ENCODE data around the gene INTU.

Gene INTU

GRCh38 chr4:127606823-127607222, 25.9 kb upstream of the INTU start:
- no peak for TF ChIP-seq CTCF (IDR thresholded peaks at IDR 0.05; ENCODE audit: low read depth, low read length, missing control alignments)
- DNase-seq (ENCODE audit: low read depth), result no peak
- no peak overlapping the region for H3K4me3 ChIP-seq (ENCODE audit: low read depth, low read length)
- in situ Hi-C loops (cut with HindIII; ENCODE audit: low sequenced_read_pairs), result no loop called here

GRCh38 chr4:127609484-127609883, 23.3 kb upstream of the INTU start:
- no peak for TF ChIP-seq CTCF (IDR thresholded peaks at IDR 0.05; ENCODE audit: low read depth, low read length, missing control alignments)
- DNase-seq (ENCODE audit: low read depth), result no peak
- in situ Hi-C loops (cut with HindIII; ENCODE audit: low sequenced_read_pairs), result no loop called here
- H3K4me3 ChIP-seq (ENCODE audit: low read depth, low read length), result no peak overlapping the region

- in situ Hi-C loops (cut with HindIII; ENCODE audit: low sequenced_read_pairs), result no loop called here
- H3K4me3 ChIP-seq (ENCODE audit: low read depth, low read length), result no peak overlapping the region
- no peak for TF ChIP-seq CTCF (IDR thresholded peaks at IDR 0.05; ENCODE audit: low read depth, low read length, missing control alignments)
- no peak for DNase-seq (ENCODE audit: low read depth)
Measured at GRCh38 chr4:127610488-127610887, 22.3 kb upstream of the INTU start.

- H3K4me3 ChIP-seq (ENCODE audit: low read depth, low read length), result no peak overlapping the region
- in situ Hi-C loops (cut with HindIII; ENCODE audit: low sequenced_read_pairs), result no loop called here
- no peak for DNase-seq (ENCODE audit: low read depth)
- TF ChIP-seq CTCF (IDR thresholded peaks at IDR 0.05; ENCODE audit: low read depth, low read length, missing control alignments), result no peak
Measured at GRCh38 chr4:127616898-127617297, 15.9 kb upstream of the INTU start.

GRCh38 chr4:127618427-127618826, 14.3 kb upstream of the INTU start:
- no peak overlapping the region for H3K4me3 ChIP-seq (ENCODE audit: low read depth, low read length)
- in situ Hi-C loops (cut with HindIII; ENCODE audit: low sequenced_read_pairs), result no loop called here
- DNase-seq (ENCODE audit: low read depth), result no peak
- no peak for TF ChIP-seq CTCF (IDR thresholded peaks at IDR 0.05; ENCODE audit: low read depth, low read length, missing control alignments)

GRCh38 chr4:127622621-127622920, 10.2 kb upstream of the INTU start:
- no peak for TF ChIP-seq CTCF (IDR thresholded peaks at IDR 0.05; ENCODE audit: low read depth, low read length, missing control alignments)
- peak overlapping the region; percentile 59 for H3K4me3 ChIP-seq (ENCODE audit: low read depth, low read length)
- no peak for DNase-seq (ENCODE audit: low read depth)
- in situ Hi-C loops (cut with HindIII; ENCODE audit: low sequenced_read_pairs), result no loop called here

Data from astrocyte of the cerebellum (primary cell).